PFSK-1 (cell line): Measurements from ENCODE around the gene TRIM34.

ENCODE experiments used
- FOXP2 ChIP-seq: optimal IDR thresholded peaks from 2 replicates; pipeline ENCODE3; 2011; ENCODE audit warnings: borderline replicate concordance, control low read depth, inconsistent platforms; ENCODE audit not compliant: insufficient read depth; ENCODE audit errors: extremely low read length, extremely low read depth
- POLR2AphosphoS5 ChIP-seq: IDR thresholded peaks from 2 replicates; pipeline ENCODE4 v1.6.1; 2012; ENCODE audit warnings: low read depth, mild to moderate bottlenecking, control low read depth, low read length, moderate library complexity
- SIN3A ChIP-seq: IDR thresholded peaks from 2 replicates; pipeline ENCODE4 v1.6.1; 2012; ENCODE audit warnings: mild to moderate bottlenecking, low read length, moderate library complexity, borderline replicate concordance; ENCODE audit not compliant: insufficient read depth
- TAF1 ChIP-seq: IDR thresholded peaks from 2 replicates; pipeline ENCODE4 v1.6.1; 2012; ENCODE audit warnings: low read length, control low read depth, borderline replicate concordance; ENCODE audit not compliant: insufficient read depth
- TF ChIP-seq, protein P1 (sequence below), 2 experiments: IDR thresholded peaks; 2 replicates each; pipeline versions ENCODE4 v1.6.1 to v1.8.0; 2011 to 2012; ENCODE audit warnings: low read depth in 2 of 2, low read length in 2 of 2, control low read depth in 1 of 2, inconsistent platforms in 1 of 2, mild to moderate bottlenecking in 1 of 2, moderate library complexity in 1 of 2; ENCODE audit not compliant: insufficient read depth in 1 of 2

Gene TRIM34

DNA sequence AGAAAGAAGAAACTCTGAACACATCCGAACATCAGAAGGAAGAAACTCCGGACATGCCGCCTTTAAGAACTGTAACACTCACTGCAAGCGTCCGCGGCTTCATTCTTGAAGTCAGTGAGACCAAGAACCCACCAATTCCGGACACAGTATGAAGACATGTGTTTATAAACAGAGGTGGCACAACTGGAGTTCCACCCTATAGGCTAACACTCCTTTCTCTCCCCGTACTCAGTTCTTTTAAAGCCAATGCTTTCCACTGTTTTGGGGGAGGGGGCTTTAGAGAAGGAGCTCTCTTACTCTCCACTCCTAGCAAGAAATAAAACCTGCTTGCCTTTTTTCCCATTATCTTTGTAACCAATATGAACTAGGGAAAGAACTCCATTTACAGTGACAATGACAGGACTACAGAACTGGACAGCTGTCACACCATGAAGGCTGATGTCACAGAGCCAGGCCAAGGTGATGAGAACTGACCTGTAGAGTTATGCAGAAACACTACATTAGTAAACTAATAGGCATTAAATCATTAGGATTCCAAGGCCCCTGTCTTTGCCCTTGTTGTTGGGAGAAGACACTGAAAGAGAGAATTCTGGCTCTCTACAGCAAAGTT lies 59.3 kb downstream of the TRIM34 start:
- TF ChIP-seq, protein P1, sequence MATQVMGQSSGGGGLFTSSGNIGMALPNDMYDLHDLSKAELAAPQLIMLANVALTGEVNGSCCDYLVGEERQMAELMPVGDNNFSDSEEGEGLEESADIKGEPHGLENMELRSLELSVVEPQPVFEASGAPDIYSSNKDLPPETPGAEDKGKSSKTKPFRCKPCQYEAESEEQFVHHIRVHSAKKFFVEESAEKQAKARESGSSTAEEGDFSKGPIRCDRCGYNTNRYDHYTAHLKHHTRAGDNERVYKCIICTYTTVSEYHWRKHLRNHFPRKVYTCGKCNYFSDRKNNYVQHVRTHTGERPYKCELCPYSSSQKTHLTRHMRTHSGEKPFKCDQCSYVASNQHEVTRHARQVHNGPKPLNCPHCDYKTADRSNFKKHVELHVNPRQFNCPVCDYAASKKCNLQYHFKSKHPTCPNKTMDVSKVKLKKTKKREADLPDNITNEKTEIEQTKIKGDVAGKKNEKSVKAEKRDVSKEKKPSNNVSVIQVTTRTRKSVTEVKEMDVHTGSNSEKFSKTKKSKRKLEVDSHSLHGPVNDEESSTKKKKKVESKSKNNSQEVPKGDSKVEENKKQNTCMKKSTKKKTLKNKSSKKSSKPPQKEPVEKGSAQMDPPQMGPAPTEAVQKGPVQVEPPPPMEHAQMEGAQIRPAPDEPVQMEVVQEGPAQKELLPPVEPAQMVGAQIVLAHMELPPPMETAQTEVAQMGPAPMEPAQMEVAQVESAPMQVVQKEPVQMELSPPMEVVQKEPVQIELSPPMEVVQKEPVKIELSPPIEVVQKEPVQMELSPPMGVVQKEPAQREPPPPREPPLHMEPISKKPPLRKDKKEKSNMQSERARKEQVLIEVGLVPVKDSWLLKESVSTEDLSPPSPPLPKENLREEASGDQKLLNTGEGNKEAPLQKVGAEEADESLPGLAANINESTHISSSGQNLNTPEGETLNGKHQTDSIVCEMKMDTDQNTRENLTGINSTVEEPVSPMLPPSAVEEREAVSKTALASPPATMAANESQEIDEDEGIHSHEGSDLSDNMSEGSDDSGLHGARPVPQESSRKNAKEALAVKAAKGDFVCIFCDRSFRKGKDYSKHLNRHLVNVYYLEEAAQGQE (IDR thresholded peaks at IDR 0.05; ENCODE audit: insufficient read depth in 1 of 2, low read depth in 2 of 2, low read length in 2 of 2), result no peak
- TF ChIP-seq FOXP2 (no peak), TAF1 (no peak), SIN3A (no peak), POLR2AphosphoS5 (no peak)

DNA sequence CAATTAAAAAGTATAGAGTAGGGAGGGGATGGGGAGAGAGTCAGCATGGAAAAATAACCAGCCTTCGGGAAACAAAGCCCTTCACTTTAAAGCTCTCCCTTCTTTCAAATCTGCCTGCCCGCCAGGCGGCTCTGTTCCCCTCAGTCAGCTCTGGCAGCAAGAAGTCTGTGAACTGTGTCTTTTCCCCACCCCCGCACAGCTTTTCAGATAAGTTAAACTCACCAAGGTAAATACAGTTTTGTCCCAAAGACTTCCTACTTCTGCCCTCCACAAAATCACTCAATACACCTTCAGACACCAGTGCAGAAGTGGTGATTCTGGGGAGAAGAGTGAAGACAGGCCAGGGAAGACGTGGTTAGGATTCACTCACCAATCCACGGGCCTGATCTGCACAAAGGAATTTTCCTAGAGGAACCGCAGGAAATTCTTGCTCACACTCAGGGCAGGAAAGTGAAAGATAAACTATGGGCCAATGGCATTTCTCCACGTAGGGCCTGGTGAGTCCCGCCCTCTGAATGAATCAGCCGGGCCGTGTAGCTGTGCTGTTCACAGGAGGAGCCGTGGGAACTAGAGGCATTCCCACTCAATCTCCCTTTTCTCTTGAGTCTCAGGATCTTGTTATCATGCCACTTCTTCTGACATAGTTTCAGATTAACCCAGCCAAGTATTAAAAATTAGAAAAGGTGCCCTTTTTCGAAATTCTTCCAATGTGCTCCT lies 60.0 kb downstream of the TRIM34 start, which contains the start of gene TRIM5:
TRIM5 (minus strand) TSS at position 429 of the 717 bp plus-strand sequence. CDS start 4,897 bp downstream, outside the sequence.
- TF ChIP-seq POLR2AphosphoS5 (peak; percentile 89), FOXP2 (no peak), TAF1 (peak; percentile 52; the same call in 1 of the 2 replicates), SIN3A (no peak)
- TF ChIP-seq, protein P1 (IDR thresholded peaks at IDR 0.05; ENCODE audit: insufficient read depth in 1 of 2, low read depth in 2 of 2, low read length in 2 of 2), result no peak

DNA sequence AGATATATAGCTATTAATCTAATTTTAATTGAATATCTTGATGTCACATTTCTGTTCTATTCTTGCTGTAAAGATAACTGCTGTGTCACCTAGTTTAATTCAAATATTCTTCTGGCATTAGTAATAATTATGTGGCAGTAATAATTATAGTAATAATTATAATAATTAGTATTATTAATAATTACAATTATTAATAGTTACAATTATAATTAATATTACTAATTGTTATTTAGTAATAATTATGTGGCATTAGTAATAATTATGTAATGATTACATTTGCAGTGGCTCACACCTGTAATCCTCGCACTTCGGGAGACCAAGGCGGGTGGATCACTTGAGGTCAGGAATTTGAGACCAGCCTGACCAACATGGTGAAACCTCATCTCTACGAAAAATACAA lies 61.6 kb downstream of the TRIM34 start:
- no peak for TF ChIP-seq TAF1
- TF ChIP-seq SIN3A, result no peak
- TF ChIP-seq POLR2AphosphoS5, result no peak
- no peak for TF ChIP-seq FOXP2
- TF ChIP-seq, protein P1 (IDR thresholded peaks at IDR 0.05; ENCODE audit: insufficient read depth in 1 of 2, low read depth in 2 of 2, low read length in 2 of 2), result no peak

GRCh38 chr11:5688482-5688881 lies 63.7 kb downstream of the TRIM34 start:
- TF ChIP-seq FOXP2 (no peak), SIN3A (no peak), TAF1 (no peak)
- TF ChIP-seq, protein P1 (IDR thresholded peaks at IDR 0.05; ENCODE audit: insufficient read depth in 1 of 2, low read depth in 2 of 2, low read length in 2 of 2), result no peak
